Loucy (cell line): Measurements from ENCODE around the gene DPF3.

Experiments used
- H2AFZ ChIP-seq: fragments of 200-600 bp; sonication (generic); 2 replicates; pipeline ENCODE4 v1.6.0; 2016; ENCODE audit warnings: antibody characterized with exemption, mild to moderate bottlenecking, low read length, moderate library complexity
- H3F3A ChIP-seq: fragments of 200-600 bp; 2 replicates; pipeline ENCODE4 v1.6.0; 2016; ENCODE audit warnings: antibody characterized with exemption, low read depth, mild to moderate bottlenecking
- H3K27me3 ChIP-seq: fragments of 200-600 bp; sonication (generic); 2 replicates; pipeline ENCODE4 v1.6.1; 2014; ENCODE audit warnings: low read length, mild to moderate bottlenecking; ENCODE audit not compliant: insufficient read depth, poor library complexity, severe bottlenecking
- H3K36me3 ChIP-seq: fragments of 200-600 bp; sonication (generic); 2 replicates; pipeline ENCODE4 v1.6.1; 2016; ENCODE audit warnings: low read length; ENCODE audit not compliant: insufficient read depth
- H3K4me1 ChIP-seq: fragments of 200-600 bp; sonication (generic); 2 replicates; pipeline ENCODE4 v1.5.1; 2014; ENCODE audit warnings: low read length, mild to moderate bottlenecking; ENCODE audit not compliant: insufficient read depth, poor library complexity, severe bottlenecking
- H3K4me2 ChIP-seq: fragments of 200-600 bp; sonication (generic); 2 replicates; pipeline ENCODE4 v1.6.0; 2014; ENCODE audit warnings: antibody characterized with exemption, low read length, low read depth, mild to moderate bottlenecking; ENCODE audit not compliant: poor library complexity, severe bottlenecking
- H3K4me3 ChIP-seq: fragments of 200-600 bp; sonication (generic); 2 replicates; pipeline ENCODE4 v1.5.1; 2014; ENCODE audit warnings: low read length, mild to moderate bottlenecking, mixed read lengths; ENCODE audit not compliant: poor library complexity, severe bottlenecking
- H3K79me2 ChIP-seq: fragments of 200-600 bp; sonication (generic); 2 replicates; pipeline ENCODE4 v1.6.1; 2014; ENCODE audit warnings: low read length; ENCODE audit not compliant: insufficient read depth
- H3K9ac ChIP-seq: fragments of 200-600 bp; sonication (generic); 2 replicates; pipeline ENCODE4 v1.6.0; 2014; ENCODE audit warnings: mild to moderate bottlenecking, low read depth, low read length, moderate library complexity; ENCODE audit not compliant: poor library complexity, severe bottlenecking
- H3K9me2 ChIP-seq: fragments of 200-600 bp; sonication (generic); replicated peaks from 2 replicates; pipeline ENCODE4 v1.6.1; 2016; ENCODE audit warnings: low read depth, low read length, mixed read lengths
- H3K9me3 ChIP-seq: fragments of 200-600 bp; sonication (generic); 2 replicates; pipeline ENCODE4 v1.6.1; 2014; ENCODE audit warnings: mild to moderate bottlenecking, antibody characterized with exemption, low read length, low read depth; ENCODE audit not compliant: insufficient read depth
- H4K20me1 ChIP-seq: fragments of 200-600 bp; sonication (generic); 2 replicates; pipeline ENCODE4 v1.6.0; 2014; ENCODE audit warnings: antibody characterized with exemption, low read length, mild to moderate bottlenecking; ENCODE audit not compliant: insufficient read depth, poor library complexity, severe bottlenecking
- CTCF ChIP-seq: fragments of 200-600 bp; sonication (generic); conservative IDR thresholded peaks from 2 replicates; pipeline ENCODE4 v1.5.1; 2014; ENCODE audit warnings: mild to moderate bottlenecking, antibody characterized with exemption, low read length
- EZH2phosphoT487 ChIP-seq: fragments of 200-600 bp; IDR thresholded peaks from 2 replicates; pipeline ENCODE4 v1.6.1; 2018; ENCODE audit warnings: antibody characterized with exemption, mild to moderate bottlenecking, moderate library complexity, borderline replicate concordance

Gene DPF3

DNA sequence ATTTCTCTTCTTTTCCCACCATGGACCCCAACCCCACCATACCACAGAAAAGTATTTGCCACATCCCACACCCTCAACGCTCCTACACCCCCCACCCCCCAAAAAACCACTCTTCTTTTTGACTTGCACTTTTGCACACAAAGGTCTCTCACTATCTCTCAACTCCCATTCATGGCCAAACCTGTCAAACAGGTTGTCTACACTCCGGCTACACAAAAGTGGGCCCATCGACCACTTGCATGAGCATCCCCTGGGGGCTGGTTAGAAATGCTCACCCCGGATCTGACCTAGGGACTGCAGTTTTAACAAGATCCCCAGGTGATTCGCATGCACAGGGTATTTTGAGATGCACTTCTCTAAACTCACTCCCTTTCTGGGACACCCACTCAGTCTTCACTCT is 248.2 kb downstream of the DPF3 start:
- H3K9me2 ChIP-seq, result no peaks in the 10 kb centered on the region
- H2AFZ ChIP-seq, result no peak overlapping the region
- H3K79me2 ChIP-seq, result no peaks in the 10 kb centered on the region
- H3K36me3 ChIP-seq, result no peaks in the 10 kb centered on the region
- TF ChIP-seq CTCF, result no peak
- no peaks in the 10 kb centered on the region for H3K27me3 ChIP-seq
- H3K9me3 ChIP-seq, result no peaks in the 10 kb centered on the region
- H3K4me2 ChIP-seq, result no peak overlapping the region
- H3K4me3 ChIP-seq, result no peak overlapping the region
- H3K4me1 ChIP-seq, result peaks cover 36% of the 10 kb centered on the region
- H4K20me1 ChIP-seq, result no peaks in the 10 kb centered on the region
- H3K9ac ChIP-seq, result no peak overlapping the region
- no peaks in the 10 kb centered on the region for H3F3A ChIP-seq

- Histone ChIP-seq H3K4me1 (peaks cover 29% of the 10 kb centered on the region), H3K9me2 (no peaks in the 10 kb centered on the region), H3K4me3 (no peak overlapping the region), H2AFZ (no peak overlapping the region), H3K27me3 (no peaks in the 10 kb centered on the region), H3K4me2 (no peak overlapping the region), H3F3A (no peaks in the 10 kb centered on the region), H3K9me3 (no peaks in the 10 kb centered on the region), H4K20me1 (no peaks in the 10 kb centered on the region), H3K36me3 (no peaks in the 10 kb centered on the region), H3K79me2 (no peaks in the 10 kb centered on the region), H3K9ac (no peak overlapping the region)
- no peak for TF ChIP-seq EZH2phosphoT487
- peak; percentile 46 for TF ChIP-seq CTCF
These were observed 249.0 kb downstream of the DPF3 start for GRCh38 chr14:72644758-72645489.

- no peak overlapping the region for H3K4me2 ChIP-seq
- no peak for TF ChIP-seq CTCF
- no peak for TF ChIP-seq EZH2phosphoT487
- H3K9me3 ChIP-seq, result peaks cover 6% of the 10 kb centered on the region; the same call in 1 of the 2 replicates
- no peaks in the 10 kb centered on the region for H4K20me1 ChIP-seq
- no peaks in the 10 kb centered on the region for H3K36me3 ChIP-seq
- no peak overlapping the region for H2AFZ ChIP-seq
- H3K79me2 ChIP-seq, result no peaks in the 10 kb centered on the region
- no peaks in the 10 kb centered on the region for H3F3A ChIP-seq
- H3K4me1 ChIP-seq, result peaks cover 20% of the 10 kb centered on the region
- no peaks in the 10 kb centered on the region for H3K9me2 ChIP-seq
- no peak overlapping the region for H3K9ac ChIP-seq
- H3K27me3 ChIP-seq, result no peaks in the 10 kb centered on the region
- H3K4me3 ChIP-seq, result no peak overlapping the region
These were observed 249.9 kb downstream of the DPF3 start for GRCh38 chr14:72644038-72644437.
